DOHH2 (cell line): ENCODE data around the gene PEX6.

Experiments used
- H3F3A ChIP-seq: fragments of 200-600 bp; sonication (generic), shearing (Covaris generic); 2 replicates; pipeline ENCODE4 v1.6.0; 2016; ENCODE audit warnings: antibody characterized with exemption, mild to moderate bottlenecking; ENCODE audit not compliant: control insufficient read depth, insufficient read depth
- H3K27ac ChIP-seq: fragments of 200-600 bp; sonication (generic); 2 replicates; pipeline ENCODE4 v1.5.1; 2014; ENCODE audit warnings: low read depth, mild to moderate bottlenecking, low read length, moderate library complexity
- H3K27me3 ChIP-seq: fragments of 200-600 bp; sonication (generic); 2 replicates; pipeline ENCODE4 v1.6.1; 2014; ENCODE audit warnings: mild to moderate bottlenecking, low read length, mixed read lengths; ENCODE audit not compliant: control insufficient read depth
- H3K36me3 ChIP-seq: fragments of 200-600 bp; sonication (generic); 2 replicates; pipeline ENCODE4 v1.6.1; 2014; ENCODE audit warnings: mild to moderate bottlenecking, low read length, moderate library complexity, mixed read lengths; ENCODE audit not compliant: control insufficient read depth
- H3K4me1 ChIP-seq: fragments of 200-600 bp; sonication (generic); 2 replicates; pipeline ENCODE4 v1.6.1; 2014; ENCODE audit warnings: mild to moderate bottlenecking, low read length, mixed read lengths; ENCODE audit not compliant: control insufficient read depth
- H3K4me2 ChIP-seq: fragments of 200-600 bp; sonication (generic); 2 replicates; pipeline ENCODE4 v1.6.0; 2014; ENCODE audit warnings: mild to moderate bottlenecking, low read length, moderate library complexity
- H3K4me3 ChIP-seq: fragments of 200-600 bp; sonication (generic); 2 replicates; pipeline ENCODE4 v1.5.1; 2014; ENCODE audit warnings: mild to moderate bottlenecking, low read length, mixed read lengths
- H3K79me2 ChIP-seq: fragments of 200-600 bp; sonication (generic); 2 replicates; pipeline ENCODE4 v1.6.1; 2014; ENCODE audit warnings: mild to moderate bottlenecking, low read length, mixed read lengths; ENCODE audit not compliant: control insufficient read depth
- H3K9me2 ChIP-seq: fragments of 200-600 bp; sonication (generic); replicated peaks from 2 replicates; pipeline ENCODE4 v1.6.1; 2014; ENCODE audit warnings: mild to moderate bottlenecking, low read length, mixed read lengths; ENCODE audit not compliant: control insufficient read depth
- H3K9me3 ChIP-seq: fragments of 200-600 bp; sonication (generic); 2 replicates; pipeline ENCODE4 v1.6.1; 2014; ENCODE audit warnings: antibody characterized with exemption, low read length, mixed read lengths; ENCODE audit not compliant: control insufficient read depth, insufficient read depth
- H4K20me1 ChIP-seq: fragments of 200-600 bp; sonication (generic); 2 replicates; pipeline ENCODE4 v1.6.0; 2014; ENCODE audit warnings: low read depth, mild to moderate bottlenecking, antibody characterized with exemption, low read length, moderate library complexity; ENCODE audit not compliant: control insufficient read depth, insufficient read depth
- EZH2phosphoT487 ChIP-seq: fragments of 200-600 bp; sonication (generic); IDR thresholded peaks from 2 replicates; pipeline ENCODE4 v1.6.1; 2017; ENCODE audit warnings: borderline replicate concordance, mild to moderate bottlenecking, antibody characterized with exemption, low read length, moderate library complexity, mixed read lengths
- TF ChIP-seq, protein P1 (sequence below): fragments of 200-600 bp; sonication (generic); IDR thresholded peaks from one replicate; pipeline ENCODE4 v1.5.1; 2014; ENCODE audit warnings: antibody characterized with exemption, mild to moderate bottlenecking, low read depth, low read length; ENCODE audit not compliant: poor library complexity, severe bottlenecking

The PEX6 gene

GRCh38 chr6:43021270-43022047 lies 42.5 kb upstream of the PEX6 start, which contains the start of gene RRP36:
Gene RRP36, plus strand, starts transcription at chr6:43021623. Its CDS starts 32 bp downstream, at chr6:43021655.
- Histone ChIP-seq H3K4me2 (peak within 1 kb of the TSS; percentile 74), H3K27me3 (no peaks in the 10 kb centered on the region), H3K4me3 (peak within 1 kb of the TSS; percentile 85), H3F3A (peaks cover 14% of the 10 kb centered on the region), H3K4me1 (peaks cover 17% of the 10 kb centered on the region), H3K79me2 (peaks cover 40% of the 10 kb centered on the region), H3K36me3 (peaks cover 65% of the 10 kb centered on the region), H3K9me2 (no peaks in the 10 kb centered on the region), H4K20me1 (no peaks in the 10 kb centered on the region), H3K9me3 (no peaks in the 10 kb centered on the region), H3K27ac (peak within 1 kb of the TSS; percentile 74)
- TF ChIP-seq EZH2phosphoT487 = no peak
- TF ChIP-seq, protein P1, sequence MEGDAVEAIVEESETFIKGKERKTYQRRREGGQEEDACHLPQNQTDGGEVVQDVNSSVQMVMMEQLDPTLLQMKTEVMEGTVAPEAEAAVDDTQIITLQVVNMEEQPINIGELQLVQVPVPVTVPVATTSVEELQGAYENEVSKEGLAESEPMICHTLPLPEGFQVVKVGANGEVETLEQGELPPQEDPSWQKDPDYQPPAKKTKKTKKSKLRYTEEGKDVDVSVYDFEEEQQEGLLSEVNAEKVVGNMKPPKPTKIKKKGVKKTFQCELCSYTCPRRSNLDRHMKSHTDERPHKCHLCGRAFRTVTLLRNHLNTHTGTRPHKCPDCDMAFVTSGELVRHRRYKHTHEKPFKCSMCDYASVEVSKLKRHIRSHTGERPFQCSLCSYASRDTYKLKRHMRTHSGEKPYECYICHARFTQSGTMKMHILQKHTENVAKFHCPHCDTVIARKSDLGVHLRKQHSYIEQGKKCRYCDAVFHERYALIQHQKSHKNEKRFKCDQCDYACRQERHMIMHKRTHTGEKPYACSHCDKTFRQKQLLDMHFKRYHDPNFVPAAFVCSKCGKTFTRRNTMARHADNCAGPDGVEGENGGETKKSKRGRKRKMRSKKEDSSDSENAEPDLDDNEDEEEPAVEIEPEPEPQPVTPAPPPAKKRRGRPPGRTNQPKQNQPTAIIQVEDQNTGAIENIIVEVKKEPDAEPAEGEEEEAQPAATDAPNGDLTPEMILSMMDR = no peak

DNA sequence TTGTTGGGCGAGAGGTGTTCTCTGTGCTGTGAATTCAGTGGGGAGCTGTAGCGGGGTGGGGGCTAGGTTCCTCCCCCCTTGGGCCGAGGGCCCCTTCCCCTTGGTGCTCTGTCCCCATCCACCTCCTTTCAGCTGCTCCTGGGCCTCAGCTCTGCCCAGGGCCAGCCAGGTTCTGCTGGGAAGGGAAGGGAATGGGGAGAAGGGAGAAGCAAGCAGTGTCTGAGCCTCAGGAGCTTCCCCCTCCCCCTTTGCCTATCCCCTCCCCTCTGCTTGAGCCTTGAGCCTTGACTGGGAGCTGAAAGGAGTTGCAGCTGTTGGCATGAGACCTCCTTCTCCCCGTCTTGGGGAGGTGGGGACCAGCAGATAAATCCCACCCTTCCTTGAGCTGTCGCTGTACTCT lies 41.9 kb upstream of the PEX6 start:
- peak overlapping the region; percentile 74 for H3K27ac ChIP-seq
- H3K4me1 ChIP-seq = peaks cover 23% of the 10 kb centered on the region
- TF ChIP-seq, protein P1 = no peak
- no peak for TF ChIP-seq EZH2phosphoT487
- H3K36me3 ChIP-seq = peaks cover 60% of the 10 kb centered on the region
- no peaks in the 10 kb centered on the region for H3K9me3 ChIP-seq
- H3K27me3 ChIP-seq = no peaks in the 10 kb centered on the region
- peak overlapping the region; percentile 74 for H3K4me2 ChIP-seq
- H3K4me3 ChIP-seq = peak overlapping the region; percentile 85
- no peaks in the 10 kb centered on the region for H4K20me1 ChIP-seq
- H3F3A ChIP-seq = peaks cover 14% of the 10 kb centered on the region
- H3K9me2 ChIP-seq = no peaks in the 10 kb centered on the region
- peaks cover 46% of the 10 kb centered on the region for H3K79me2 ChIP-seq

DNA sequence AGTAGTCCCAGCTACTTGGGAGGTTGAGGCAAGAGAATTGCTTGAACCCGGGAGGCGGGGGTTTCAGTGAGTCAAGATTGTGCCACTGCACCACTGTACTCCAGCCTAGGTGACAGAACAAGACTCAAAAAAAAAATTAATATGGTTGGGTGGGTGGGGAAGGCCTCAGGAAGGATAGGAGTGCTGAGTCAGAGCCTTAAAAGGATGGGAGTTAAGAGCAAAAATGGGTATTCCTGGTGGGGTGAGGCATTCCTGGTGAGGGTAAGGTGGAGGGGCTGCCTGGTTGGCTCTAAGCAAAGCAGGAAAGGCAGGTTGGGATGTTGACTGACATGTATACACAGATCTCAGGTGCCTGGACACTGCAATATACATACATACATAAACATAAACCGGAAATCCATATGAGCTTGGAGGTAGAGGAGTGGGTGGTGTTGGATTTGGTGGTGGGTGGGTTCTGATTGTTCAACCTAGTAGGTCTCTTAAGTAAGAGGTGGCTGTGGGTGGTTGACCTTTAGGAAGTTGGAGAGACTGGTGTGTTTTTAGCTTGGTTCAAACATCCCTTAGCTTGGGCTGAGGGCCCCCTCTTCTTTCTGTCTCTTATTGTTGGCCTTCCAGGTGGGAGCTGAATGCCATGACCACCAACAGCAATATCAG lies 41.2 kb upstream of the PEX6 start:
- TF ChIP-seq, protein P1 = no peak
- TF ChIP-seq EZH2phosphoT487 = no peak
- no peak overlapping the region for H3K27ac ChIP-seq
- no peak overlapping the region for H3K4me2 ChIP-seq
- H3K79me2 ChIP-seq = peaks cover 53% of the 10 kb centered on the region
- peaks cover 14% of the 10 kb centered on the region for H3F3A ChIP-seq
- no peaks in the 10 kb centered on the region for H3K9me2 ChIP-seq
- peaks cover 26% of the 10 kb centered on the region for H3K4me1 ChIP-seq
- H3K36me3 ChIP-seq = peaks cover 56% of the 10 kb centered on the region
- no peaks in the 10 kb centered on the region for H3K9me3 ChIP-seq
- H4K20me1 ChIP-seq = no peaks in the 10 kb centered on the region
- H3K27me3 ChIP-seq = no peaks in the 10 kb centered on the region
- no peak overlapping the region for H3K4me3 ChIP-seq
